ENCODE data around the gene FBXO28. TPM values are rescaled to one million over a fixed set of nuclear protein-coding genes. Genes with fewer than 3 reads are reported as not detected.

Gene FBXO28, protein sequence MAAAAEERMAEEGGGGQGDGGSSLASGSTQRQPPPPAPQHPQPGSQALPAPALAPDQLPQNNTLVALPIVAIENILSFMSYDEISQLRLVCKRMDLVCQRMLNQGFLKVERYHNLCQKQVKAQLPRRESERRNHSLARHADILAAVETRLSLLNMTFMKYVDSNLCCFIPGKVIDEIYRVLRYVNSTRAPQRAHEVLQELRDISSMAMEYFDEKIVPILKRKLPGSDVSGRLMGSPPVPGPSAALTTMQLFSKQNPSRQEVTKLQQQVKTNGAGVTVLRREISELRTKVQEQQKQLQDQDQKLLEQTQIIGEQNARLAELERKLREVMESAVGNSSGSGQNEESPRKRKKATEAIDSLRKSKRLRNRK
- total RNA-seq, result 10 to 100 TPM; 20.7 to 41.9 TPM

DNA sequence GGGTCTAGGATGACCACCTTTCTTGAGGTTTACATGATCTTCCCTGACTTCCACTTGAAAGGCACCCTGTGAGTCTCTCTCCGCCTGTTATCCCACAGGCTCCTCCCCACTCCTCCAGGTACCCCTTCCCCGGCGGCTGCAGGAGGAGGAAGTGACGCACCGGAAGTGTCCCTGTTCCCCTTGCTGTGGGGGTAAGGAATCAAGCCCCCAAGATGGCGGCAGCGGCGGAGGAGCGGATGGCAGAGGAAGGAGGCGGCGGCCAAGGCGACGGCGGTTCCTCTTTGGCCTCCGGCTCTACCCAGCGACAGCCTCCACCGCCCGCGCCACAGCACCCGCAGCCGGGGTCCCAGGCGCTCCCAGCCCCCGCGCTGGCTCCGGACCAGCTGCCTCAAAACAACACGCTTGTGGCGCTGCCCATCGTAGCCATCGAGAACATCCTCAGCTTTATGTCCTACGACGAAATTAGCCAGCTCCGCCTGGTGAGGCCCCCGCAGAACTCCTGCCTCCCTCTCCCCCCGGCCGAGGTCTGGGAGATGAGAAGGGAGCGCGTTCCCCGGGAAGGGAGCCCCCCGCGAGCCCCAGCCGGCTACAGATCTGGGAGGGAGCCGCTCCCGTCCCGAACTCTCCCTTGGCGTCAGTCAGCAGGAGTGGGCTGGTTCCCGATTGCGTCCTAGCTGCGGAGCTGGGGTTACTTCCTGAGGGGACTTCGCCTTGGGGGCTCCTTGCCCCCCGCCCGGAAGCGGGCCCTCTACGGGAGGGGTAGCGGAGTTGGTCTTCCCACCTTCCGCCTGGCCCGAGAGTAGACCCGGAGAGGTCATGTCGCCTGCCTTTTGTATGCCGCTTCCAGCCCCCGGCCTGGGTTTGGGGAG is at the start of gene FBXO28:
Gene FBXO28 (plus strand): TSS at position 194 of the 869 bp plus-strand sequence. CDS start 19 bp downstream, at position 213.
- peak within 1 kb of the TSS; percentile 82 to 91 for H3K27ac ChIP-seq
- peak; percentile 93 for DNase-seq (ENCODE audit: low spot score)
- ATAC-seq (ENCODE audit: insufficient number of reproducible peaks, low FRiP score, low read depth), result peak; percentile 66
- H3K9me3 ChIP-seq, result no peaks in the 10 kb centered on the region
- H3K4me3 ChIP-seq, result peak within 1 kb of the TSS; percentile 84
- TF ChIP-seq, protein P1, sequence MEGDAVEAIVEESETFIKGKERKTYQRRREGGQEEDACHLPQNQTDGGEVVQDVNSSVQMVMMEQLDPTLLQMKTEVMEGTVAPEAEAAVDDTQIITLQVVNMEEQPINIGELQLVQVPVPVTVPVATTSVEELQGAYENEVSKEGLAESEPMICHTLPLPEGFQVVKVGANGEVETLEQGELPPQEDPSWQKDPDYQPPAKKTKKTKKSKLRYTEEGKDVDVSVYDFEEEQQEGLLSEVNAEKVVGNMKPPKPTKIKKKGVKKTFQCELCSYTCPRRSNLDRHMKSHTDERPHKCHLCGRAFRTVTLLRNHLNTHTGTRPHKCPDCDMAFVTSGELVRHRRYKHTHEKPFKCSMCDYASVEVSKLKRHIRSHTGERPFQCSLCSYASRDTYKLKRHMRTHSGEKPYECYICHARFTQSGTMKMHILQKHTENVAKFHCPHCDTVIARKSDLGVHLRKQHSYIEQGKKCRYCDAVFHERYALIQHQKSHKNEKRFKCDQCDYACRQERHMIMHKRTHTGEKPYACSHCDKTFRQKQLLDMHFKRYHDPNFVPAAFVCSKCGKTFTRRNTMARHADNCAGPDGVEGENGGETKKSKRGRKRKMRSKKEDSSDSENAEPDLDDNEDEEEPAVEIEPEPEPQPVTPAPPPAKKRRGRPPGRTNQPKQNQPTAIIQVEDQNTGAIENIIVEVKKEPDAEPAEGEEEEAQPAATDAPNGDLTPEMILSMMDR (IDR thresholded peaks at IDR 0.05), result no peak
- peaks cover 14 to 23% of the 10 kb centered on the region in 2 donors for H3K4me1 ChIP-seq (ENCODE audit: control insufficient read depth in 1 of 2, low read depth in 2 of 2)
- no peaks in the 10 kb centered on the region for H3K36me3 ChIP-seq
- no peaks in the 10 kb centered on the region for H3K27me3 ChIP-seq (replicated peaks; ENCODE audit: insufficient read depth)

GRCh38 chr1:224064150-224064549 is 49.8 kb upstream of the FBXO28 start:
- Histone ChIP-seq H3K36me3 (no peaks in the 10 kb centered on the region), H3K4me1 (ENCODE audit: control insufficient read depth in 1 of 2, low read depth in 2 of 2) (no peaks in the 10 kb centered on the region), H3K4me3 (no peak overlapping the region), H3K27me3 (replicated peaks; ENCODE audit: insufficient read depth) (no peaks in the 10 kb centered on the region), H3K9me3 (no peaks in the 10 kb centered on the region), H3K27ac (no peak overlapping the region)
- ATAC-seq (ENCODE audit: insufficient number of reproducible peaks, low FRiP score, low read depth), result no peak
- no peak for DNase-seq (ENCODE audit: low spot score)
- TF ChIP-seq, protein P1 (IDR thresholded peaks at IDR 0.05), result no peak

DNA sequence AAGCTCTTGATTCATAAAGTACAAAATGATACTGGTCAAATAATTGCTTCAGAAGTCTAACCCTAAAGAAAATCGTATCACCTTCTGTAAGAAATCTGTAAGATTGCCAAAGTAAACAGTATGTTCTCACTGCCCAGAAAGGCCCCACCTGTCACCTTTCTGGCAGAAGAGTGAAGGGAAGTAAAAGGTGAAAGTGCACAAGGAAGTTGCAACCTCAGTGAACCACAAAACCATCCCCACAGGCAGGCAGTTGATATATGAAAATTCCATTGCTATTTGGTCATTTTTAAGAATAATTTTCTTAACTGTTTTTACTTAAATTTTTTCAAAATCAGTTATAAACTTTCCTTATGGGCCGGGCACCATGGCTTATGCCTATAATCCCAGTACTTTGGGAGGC is 48.5 kb upstream of the FBXO28 start:
- no peak for DNase-seq (ENCODE audit: low spot score)
- ATAC-seq (ENCODE audit: insufficient number of reproducible peaks, low FRiP score, low read depth), result no peak
- no peaks in the 10 kb centered on the region for H3K36me3 ChIP-seq
- no peaks in the 10 kb centered on the region for H3K4me1 ChIP-seq (ENCODE audit: control insufficient read depth in 1 of 2, low read depth in 2 of 2)
- TF ChIP-seq, protein P1 (IDR thresholded peaks at IDR 0.05), result no peak
- no peak overlapping the region for H3K4me3 ChIP-seq
- no peaks in the 10 kb centered on the region for H3K9me3 ChIP-seq
- no peak overlapping the region for H3K27ac ChIP-seq
- H3K27me3 ChIP-seq (replicated peaks; ENCODE audit: insufficient read depth), result no peaks in the 10 kb centered on the region

DNA sequence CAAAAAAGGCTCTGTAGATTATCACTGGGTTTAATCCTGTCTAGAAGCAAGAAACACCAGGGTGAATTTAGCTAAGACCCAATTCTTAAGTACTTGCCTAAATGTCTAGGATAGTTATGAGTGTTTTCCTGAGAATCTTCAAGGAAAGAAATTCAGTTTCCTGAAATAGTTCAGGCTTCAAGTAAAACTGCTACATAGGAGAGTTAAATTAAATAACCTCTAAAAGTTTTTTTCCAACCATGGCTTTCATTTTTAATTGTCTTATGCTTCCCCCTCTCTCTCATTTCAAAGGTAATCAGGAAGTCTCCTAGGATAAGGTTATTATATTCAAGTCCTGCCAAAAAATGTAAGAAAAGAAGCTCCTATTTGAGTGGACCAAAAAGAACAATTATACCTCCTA is 46.7 kb upstream of the FBXO28 start:
- no peak for ATAC-seq (ENCODE audit: insufficient number of reproducible peaks, low FRiP score, low read depth)
- TF ChIP-seq, protein P1 (IDR thresholded peaks at IDR 0.05), result no peak

More for the DNA sequence above, 46.7 kb upstream of the FBXO28 start:
- Histone ChIP-seq H3K27ac (no peak overlapping the region), H3K27me3 (replicated peaks; ENCODE audit: insufficient read depth) (no peaks in the 10 kb centered on the region), H3K36me3 (no peaks in the 10 kb centered on the region), H3K9me3 (no peaks in the 10 kb centered on the region), H3K4me3 (no peak overlapping the region), H3K4me1 (ENCODE audit: control insufficient read depth in 1 of 2, low read depth in 2 of 2) (no peaks in the 10 kb centered on the region)
- no peak for DNase-seq (ENCODE audit: low spot score)

All from thoracic aorta (tissue), 2 donors.